HCT116 (cell line): ENCODE results near the gene MTHFSD. TPM values are rescaled to one million over a fixed set of nuclear protein-coding genes. Genes with fewer than 3 reads are reported as not detected.

Experiments
- ATAC-seq: fragments of 200-7000 bp; cut with Tn5 transposase; 2 replicates; pipeline ENCODE4 v1.9.1; 2020; ENCODE audit warnings: mild to moderate bottlenecking, moderate library complexity
- BruUV-seq: library from RNA; stranded (reverse); fragments of 400-500 nt; replicated peaks from 2 replicates; lab custom pipeline; 2021; lab: Mats Ljungman, UMichigan
- CTCF ChIA-PET: fragments of 300-600 bp; sonication (Branson Sonifier 250); formaldehyde crosslinking; loops from one replicate; lab custom pipeline; 2021; ENCODE audit warnings: antibody characterized with exemption; lab: Charles Lee
- POLR2A ChIA-PET: fragments of 300-600, 350-600 bp; sonication (Branson Sonifier 250); formaldehyde crosslinking; loops from one replicate; lab custom pipeline; 2021; ENCODE audit warnings: antibody characterized with exemption; lab: Charles Lee
- RAD21 ChIA-PET, 2 experiments: fragments of 300-600 bp; sonication (Branson Sonifier 250); formaldehyde crosslinking; loops; one replicate each; lab custom pipeline; 2023; ENCODE audit warnings: low total read pairs in 2 of 2; ENCODE audit not compliant: uncharacterized antibody in 2 of 2, unreplicated experiment in 2 of 2, low non-redundant PET in 1 of 2; lab: Charles Lee
- DNase-seq: peaks from one replicate; pipeline ENCODE4 v3.0.0-alpha.2; 2010; ENCODE audit warnings: low read depth, low spot score
- H2AFZ ChIP-seq: fragments of 200-600 bp; shearing (Covaris generic), sonication (generic); 2 replicates; pipeline ENCODE4 v1.6.1; 2017; ENCODE audit warnings: low read depth, mixed run types, mixed read lengths, antibody characterized with exemption, low read length; ENCODE audit not compliant: poor library complexity, severe bottlenecking
- H3K27ac ChIP-seq: 2 replicates; pipeline ENCODE4 v1.5.1; 2012; ENCODE audit warnings: low read depth, low read length
- H3K27me3 ChIP-seq: fragments of 200-600 bp; sonication (generic); 2 replicates; pipeline ENCODE4 v1.6.1; 2016; ENCODE audit warnings: mixed run types, low read length, mixed read lengths; ENCODE audit not compliant: insufficient read depth
- H3K36me3 ChIP-seq, 2 experiments: fragments of 200-500 bp in 1 of 2; fragments of 200-600 bp in 1 of 2; sonication (Bioruptor generic) in 1 of 2; sonication (generic) in 1 of 2; 2 replicates each; pipeline versions ENCODE4 v1.5.1 to v1.6.1; 2014 to 2016; ENCODE audit warnings: low read length in 2 of 2, inconsistent platforms in 1 of 2, mixed read lengths in 1 of 2, mixed run types in 1 of 2; ENCODE audit not compliant: insufficient read depth in 2 of 2, control insufficient read depth in 1 of 2
- H3K4me1 ChIP-seq, 2 experiments: fragments of 200-600 bp in 1 of 2; sonication (generic) in 1 of 2; 2 replicates each; pipeline versions ENCODE4 v1.5.1 to v1.6.1; 2012 to 2017; ENCODE audit warnings: low read length in 2 of 2, inconsistent platforms in 1 of 2, mild to moderate bottlenecking in 1 of 2, mixed read lengths in 1 of 2, mixed run types in 1 of 2, moderate library complexity in 1 of 2; ENCODE audit not compliant: insufficient read depth in 2 of 2, control insufficient read depth in 1 of 2
- H3K4me2 ChIP-seq: fragments of 200-600 bp; sonication (generic); 2 replicates; pipeline ENCODE4 v1.6.1; 2017; ENCODE audit warnings: mixed run types, low read length, mixed read lengths
- H3K4me3 ChIP-seq, 2 experiments: fragments of 200-600 bp in 1 of 2; sonication (generic) in 1 of 2; replicated peaks in 1 of 2; 2 replicates each; pipeline ENCODE4 v1.5.1; 2011 to 2016; ENCODE audit warnings: low read length in 2 of 2, control low read depth in 1 of 2, low read depth in 1 of 2, mild to moderate bottlenecking in 1 of 2, mixed read lengths in 1 of 2, mixed run types in 1 of 2
- H3K79me2 ChIP-seq: fragments of 200-600 bp; sonication (generic); 2 replicates; pipeline ENCODE4 v1.6.1; 2017; ENCODE audit warnings: mild to moderate bottlenecking, mixed run types, low read length, moderate library complexity, mixed read lengths; ENCODE audit not compliant: insufficient read depth
- H3K9ac ChIP-seq: fragments of 200-600 bp; sonication (generic); 2 replicates; pipeline ENCODE4 v1.6.1; 2016; ENCODE audit warnings: low read length, mixed read lengths
- H3K9me2 ChIP-seq: fragments of 200-600 bp; sonication (generic), shearing (Covaris generic); 2 replicates; pipeline ENCODE4 v1.6.1; 2017; ENCODE audit warnings: mixed run types, mild to moderate bottlenecking, moderate library complexity; ENCODE audit not compliant: insufficient read depth
- H3K9me3 ChIP-seq, 2 experiments: fragments of 200-500 bp in 1 of 2; fragments of 200-600 bp in 1 of 2; sonication (Bioruptor generic) in 1 of 2; sonication (generic) in 1 of 2; 2 replicates each; pipeline ENCODE4 v1.6.1; 2014 to 2017; ENCODE audit warnings: low read length in 2 of 2, mixed read lengths in 2 of 2, inconsistent platforms in 1 of 2, low read depth in 1 of 2, mild to moderate bottlenecking in 1 of 2, mixed run types in 1 of 2, moderate library complexity in 1 of 2; ENCODE audit not compliant: control insufficient read depth in 1 of 2, insufficient read depth in 1 of 2
- H4K20me1 ChIP-seq: fragments of 200-600 bp; sonication (generic), shearing (Covaris generic); 2 replicates; pipeline ENCODE4 v1.6.1; 2017; ENCODE audit warnings: mixed run types, mild to moderate bottlenecking, moderate library complexity; ENCODE audit not compliant: insufficient read depth
- ATF3 ChIP-seq: IDR thresholded peaks from 2 replicates; pipeline ENCODE4 v1.6.1; 2012
- CBX3 ChIP-seq: IDR thresholded peaks from 2 replicates; pipeline ENCODE4 v1.6.1; 2012; ENCODE audit warnings: low read depth
- CEBPB ChIP-seq: IDR thresholded peaks from 2 replicates; pipeline ENCODE4 v1.6.1; 2012; ENCODE audit warnings: low read depth
- CTCF ChIP-seq, 3 experiments: fragments of 200-600 bp in 1 of 3; sonication (generic) in 1 of 3; IDR thresholded peaks in 2 of 3; conservative IDR thresholded peaks in 1 of 3; 2 replicates each; pipeline ENCODE4 v1.5.1; 2012 to 2017; ENCODE audit warnings: low read depth in 2 of 3, low read length in 2 of 3, antibody characterized with exemption in 1 of 3, borderline replicate concordance in 1 of 3, control low read depth in 1 of 3, mild to moderate bottlenecking in 1 of 3, mixed read lengths in 1 of 3, mixed run types in 1 of 3, moderate library complexity in 1 of 3; ENCODE audit not compliant: insufficient read depth in 1 of 3
- EGR1 ChIP-seq: IDR thresholded peaks from 2 replicates; pipeline ENCODE4 v1.6.1; 2012; ENCODE audit warnings: low read depth
- ELF1 ChIP-seq: IDR thresholded peaks from 2 replicates; pipeline ENCODE4 v1.6.1; 2012; ENCODE audit warnings: low read depth, borderline replicate concordance
- EZH2 ChIP-seq: fragments of 200-600 bp; sonication (generic); IDR thresholded peaks from 2 replicates; pipeline ENCODE4 v1.6.1; 2017; ENCODE audit warnings: antibody characterized with exemption, mixed run types
- EZH2phosphoT487 ChIP-seq: fragments of 200-600 bp; IDR thresholded peaks from 2 replicates; pipeline ENCODE4 v1.6.1; 2018; ENCODE audit warnings: antibody characterized with exemption, borderline replicate concordance
- MAX ChIP-seq: IDR thresholded peaks from 2 replicates; pipeline ENCODE4 v1.6.1; 2012
- POLR2A ChIP-seq: IDR thresholded peaks from 2 replicates; pipeline ENCODE4 v1.7.0; 2011; ENCODE audit warnings: borderline replicate concordance; ENCODE audit not compliant: insufficient read depth, insufficient read length; ENCODE audit errors: extremely low read depth
- REST ChIP-seq: IDR thresholded peaks from 2 replicates; pipeline ENCODE4 v1.6.1; 2012; ENCODE audit warnings: low read depth
- SIN3A ChIP-seq: IDR thresholded peaks from 2 replicates; pipeline ENCODE4 v1.6.1; 2012; ENCODE audit warnings: low read depth
- SP1 ChIP-seq: IDR thresholded peaks from 2 replicates; pipeline ENCODE4 v1.6.1; 2012; ENCODE audit warnings: low read depth
- TCF7L2 ChIP-seq: IDR thresholded peaks from 2 replicates; pipeline ENCODE4 v1.7.0; 2011; ENCODE audit warnings: borderline replicate concordance, inconsistent platforms; ENCODE audit not compliant: insufficient read depth, insufficient read length; ENCODE audit errors: extremely low read depth
- YY1 ChIP-seq: IDR thresholded peaks from 2 replicates; pipeline ENCODE4 v1.6.1; 2011; ENCODE audit warnings: low read length, low read depth, moderate library complexity, mild to moderate bottlenecking; ENCODE audit not compliant: insufficient replicate concordance; ENCODE audit errors: extremely low read depth
- ZBTB33 ChIP-seq: IDR thresholded peaks from 2 replicates; pipeline ENCODE4 v1.6.1; 2011; ENCODE audit warnings: mild to moderate bottlenecking, low read length, moderate library complexity; ENCODE audit not compliant: insufficient replicate concordance; ENCODE audit errors: extremely low read depth
- intact Hi-C: fragments of 100-400 bp; cut with micrococcal nuclease; formaldehyde crosslinking; loops from 2 replicates; pipeline ENCODE4 v1.10.0; 2022
- total RNA-seq: library from RNA; stranded (reverse); gene quantifications from one replicate; pipeline ENCODE4 v1.2.1, GENCODE V29; 2021; ENCODE audit not compliant: unreplicated experiment

The MTHFSD gene
- total RNA-seq, 1 experiment from 2014 or later, result 33.1 TPM

- intact Hi-C loops, result no loop called here
- Histone ChIP-seq H3K27me3 (peaks cover 46% of the 10 kb centered on the region), H3K9ac (no peak overlapping the region), H3K27ac (no peak overlapping the region), H3K79me2 (no peaks in the 10 kb centered on the region), H3K4me3 (no peak overlapping the region), H3K4me1 (no peaks in the 10 kb centered on the region), H2AFZ (no peak overlapping the region), H4K20me1 (no peaks in the 10 kb centered on the region), H3K36me3 (no peaks in the 10 kb centered on the region), H3K9me3 (peaks cover 6 to 14% of the 10 kb centered on the region in 2 experiments; a peak in 2 of 4 replicates), H3K4me2 (no peak overlapping the region), H3K9me2 (no peaks in the 10 kb centered on the region)
- RAD21 ChIA-PET, result no interaction called here
- POLR2A ChIA-PET, result no interaction called here
- no TSS peak for BruUV-seq
- CTCF ChIA-PET, result no interaction called here
- ATAC-seq, result no peak
- TF ChIP-seq CBX3 (no peak), CEBPB (no peak), REST (no peak), POLR2A (no peak), SP1 (no peak), EZH2 (no peak), ATF3 (no peak), CTCF (IDR thresholded peaks at IDR 0.05 in 2 of 3, conservative IDR thresholded peaks at IDR 0.05 in 1 of 3; ENCODE audit: borderline replicate concordance in 1 of 3, insufficient read depth in 1 of 3, low read depth in 2 of 3, low read length in 2 of 3) (no peak), TCF7L2 (no peak), EZH2phosphoT487 (no peak), YY1 (no peak), MAX (no peak), ELF1 (no peak), EGR1 (no peak), SIN3A (no peak), ZBTB33 (no peak)
- DNase-seq, result no peak
These were observed 69.3 kb downstream of the MTHFSD start for GRCh38 chr16:86485746-86486145.
